Measurements from ENCODE around the gene MEAF6.
A peak's percentile ranks its signal among the peaks of the same experiment; 100 is the strongest.

MEAF6 gene

GRCh38 chr1:37473431-37474045, 41.0 kb downstream of the MEAF6 start:
- TF ChIP-seq, protein P1, sequence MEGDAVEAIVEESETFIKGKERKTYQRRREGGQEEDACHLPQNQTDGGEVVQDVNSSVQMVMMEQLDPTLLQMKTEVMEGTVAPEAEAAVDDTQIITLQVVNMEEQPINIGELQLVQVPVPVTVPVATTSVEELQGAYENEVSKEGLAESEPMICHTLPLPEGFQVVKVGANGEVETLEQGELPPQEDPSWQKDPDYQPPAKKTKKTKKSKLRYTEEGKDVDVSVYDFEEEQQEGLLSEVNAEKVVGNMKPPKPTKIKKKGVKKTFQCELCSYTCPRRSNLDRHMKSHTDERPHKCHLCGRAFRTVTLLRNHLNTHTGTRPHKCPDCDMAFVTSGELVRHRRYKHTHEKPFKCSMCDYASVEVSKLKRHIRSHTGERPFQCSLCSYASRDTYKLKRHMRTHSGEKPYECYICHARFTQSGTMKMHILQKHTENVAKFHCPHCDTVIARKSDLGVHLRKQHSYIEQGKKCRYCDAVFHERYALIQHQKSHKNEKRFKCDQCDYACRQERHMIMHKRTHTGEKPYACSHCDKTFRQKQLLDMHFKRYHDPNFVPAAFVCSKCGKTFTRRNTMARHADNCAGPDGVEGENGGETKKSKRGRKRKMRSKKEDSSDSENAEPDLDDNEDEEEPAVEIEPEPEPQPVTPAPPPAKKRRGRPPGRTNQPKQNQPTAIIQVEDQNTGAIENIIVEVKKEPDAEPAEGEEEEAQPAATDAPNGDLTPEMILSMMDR (IDR thresholded peaks at IDR 0.05; ENCODE audit: low read depth, low read length) = no peak
- peak overlapping the region; percentile 82 for H3K4me3 ChIP-seq (ENCODE audit: low read depth, low read length)

DNA sequence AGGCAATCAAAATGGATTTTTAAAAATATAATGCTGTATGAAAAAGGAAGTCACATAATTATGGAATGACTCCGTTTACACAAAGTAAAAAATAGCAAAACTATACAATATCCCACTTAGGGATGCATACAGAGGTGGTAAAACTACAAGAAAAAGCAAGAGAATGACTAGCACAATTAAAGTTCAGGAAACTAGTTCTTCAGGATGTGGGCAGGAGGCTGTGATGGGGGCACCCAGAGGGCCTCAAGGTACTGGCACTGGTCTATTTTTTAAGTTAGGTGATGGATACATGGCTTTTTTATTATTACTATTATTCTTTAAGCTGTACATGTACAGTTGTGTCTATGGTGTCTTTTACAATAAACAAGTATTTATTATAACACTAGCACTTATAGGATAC, 41.6 kb downstream of the MEAF6 start:
- TF ChIP-seq, protein P1 (IDR thresholded peaks at IDR 0.05; ENCODE audit: low read depth, low read length) = no peak
- no peak overlapping the region; the same call in 1 of the 2 replicates for H3K4me3 ChIP-seq (ENCODE audit: low read depth, low read length)

DNA sequence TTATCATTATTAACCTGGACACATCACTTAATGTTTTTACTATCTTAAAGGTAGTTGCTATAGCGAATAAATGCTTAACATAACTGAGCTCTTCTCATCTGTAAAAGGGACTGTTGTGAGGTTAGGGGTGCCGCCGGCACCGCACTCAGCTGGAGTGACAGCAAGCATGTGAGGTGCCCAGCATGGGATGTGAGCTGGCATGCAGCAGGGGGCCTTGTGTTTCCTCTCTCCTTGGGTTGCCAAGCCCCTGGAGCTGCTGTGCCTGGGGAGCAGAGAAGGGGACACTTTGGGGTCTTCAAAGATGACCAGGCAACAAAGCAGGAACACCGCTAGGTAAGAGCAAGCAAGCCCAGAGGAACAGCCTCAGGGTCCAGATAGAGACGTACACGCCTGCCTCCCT, 42.3 kb downstream of the MEAF6 start:
- no peak overlapping the region for H3K4me3 ChIP-seq (ENCODE audit: low read depth, low read length)
- TF ChIP-seq, protein P1 (IDR thresholded peaks at IDR 0.05; ENCODE audit: low read depth, low read length) = no peak

GRCh38 chr1:37471345-37472231, 43.0 kb downstream of the MEAF6 start:
- peak overlapping the region; percentile 34 for H3K4me3 ChIP-seq (ENCODE audit: low read depth, low read length)
- TF ChIP-seq, protein P1 (IDR thresholded peaks at IDR 0.05; ENCODE audit: low read depth, low read length) = no peak

- TF ChIP-seq, protein P1 (IDR thresholded peaks at IDR 0.05; ENCODE audit: low read depth, low read length) = no peak
- no peak overlapping the region for H3K4me3 ChIP-seq (ENCODE audit: low read depth, low read length)
Observed at GRCh38 chr1:37469386-37469785, 45.2 kb downstream of the MEAF6 start.

- TF ChIP-seq, protein P1 (IDR thresholded peaks at IDR 0.05; ENCODE audit: low read depth, low read length) = no peak
- no peak overlapping the region for H3K4me3 ChIP-seq (ENCODE audit: low read depth, low read length)
Observed at GRCh38 chr1:37468037-37468436, 46.5 kb downstream of the MEAF6 start.

All from WI38 (cell line).